Neuronal stem cell (in vitro differentiated cells): ENCODE data around the gene RING1.

Experiments
- DNase-seq: peaks from one replicate; pipeline ENCODE4 v3.0.0-alpha.2; 2013; ENCODE audit warnings: low spot score
- H2AFZ ChIP-seq: one replicate; pipeline ENCODE4 v1.6.1; 2013; ENCODE audit warnings: mild to moderate bottlenecking, low read length, inconsistent platforms
- H2AK5ac ChIP-seq: 2 replicates; pipeline ENCODE4 v1.6.1; 2013; ENCODE audit warnings: low read depth, mild to moderate bottlenecking, inconsistent platforms, low read length, moderate library complexity, mixed read lengths
- H2BK120ac ChIP-seq: 2 replicates; pipeline ENCODE4 v1.6.1; 2013; ENCODE audit warnings: low read depth, mild to moderate bottlenecking, inconsistent platforms, low read length, moderate library complexity, mixed read lengths
- H2BK12ac ChIP-seq: one replicate; pipeline ENCODE4 v1.6.1; 2013; ENCODE audit warnings: low read length, inconsistent platforms
- H2BK15ac ChIP-seq: 2 replicates; pipeline ENCODE4 v1.6.1; 2013; ENCODE audit warnings: mild to moderate bottlenecking, low read length, inconsistent platforms, mixed read lengths
- H2BK5ac ChIP-seq: one replicate; pipeline ENCODE4 v1.6.1; 2013; ENCODE audit warnings: inconsistent platforms, mild to moderate bottlenecking, low read length, moderate library complexity
- H3K14ac ChIP-seq: one replicate; pipeline ENCODE4 v1.6.1; 2013; ENCODE audit warnings: low read length, inconsistent platforms
- H3K18ac ChIP-seq: 2 replicates; pipeline ENCODE4 v1.6.1; 2013; ENCODE audit warnings: low read length, inconsistent platforms
- H3K23ac ChIP-seq: 2 replicates; pipeline ENCODE4 v1.6.1; 2013; ENCODE audit warnings: low read depth, mild to moderate bottlenecking, mixed read lengths, low read length, inconsistent platforms; ENCODE audit not compliant: poor library complexity
- H3K27ac ChIP-seq: replicated peaks from 3 replicates; pipeline ENCODE4 v1.5.1; 2013; ENCODE audit warnings: low read length, inconsistent platforms
- H3K27me3 ChIP-seq, 3 experiments: 2 replicates each; pipeline ENCODE4 v1.6.1; 2013; ENCODE audit warnings: low read length in 3 of 3, mild to moderate bottlenecking in 2 of 3, inconsistent platforms in 1 of 3, low read depth in 1 of 3, mixed read lengths in 1 of 3, moderate library complexity in 1 of 3; ENCODE audit not compliant: control insufficient read depth in 3 of 3, insufficient read depth in 3 of 3
- H3K36me3 ChIP-seq, 2 donors: replicated peaks in 1 of 2; 2 replicates each; pipeline ENCODE4 v1.6.1; 2013; ENCODE audit warnings: low read length in 2 of 2; ENCODE audit not compliant: control insufficient read depth in 2 of 2, insufficient read depth in 2 of 2
- H3K4ac ChIP-seq: 2 replicates; pipeline ENCODE4 v1.6.1; 2013; ENCODE audit warnings: inconsistent platforms, mild to moderate bottlenecking, low read length, moderate library complexity
- H3K4me1 ChIP-seq, 2 donors: 1 replicate in 1 of 2; 2 replicates in 1 of 2; pipeline ENCODE4 v1.6.1; 2013; ENCODE audit warnings: low read length in 2 of 2, low read depth in 1 of 2; ENCODE audit not compliant: control insufficient read depth in 2 of 2, insufficient read depth in 1 of 2
- H3K4me2 ChIP-seq: one replicate; pipeline ENCODE4 v1.6.1; 2013; ENCODE audit warnings: mild to moderate bottlenecking, low read length, inconsistent platforms; ENCODE audit not compliant: insufficient read depth, poor library complexity, severe bottlenecking
- H3K4me3 ChIP-seq, 2 donors: 2 replicates each; pipeline ENCODE4 v1.5.1; 2013; ENCODE audit warnings: low read length in 2 of 2, mild to moderate bottlenecking in 2 of 2, inconsistent platforms in 1 of 2, moderate library complexity in 1 of 2
- H3K79me1 ChIP-seq: one replicate; pipeline ENCODE4 v1.6.1; 2013; ENCODE audit warnings: low read depth, mild to moderate bottlenecking, inconsistent platforms, low read length, moderate library complexity
- H3K9ac ChIP-seq: one replicate; pipeline ENCODE4 v1.6.1; 2013; ENCODE audit warnings: mild to moderate bottlenecking, low read depth, low read length, inconsistent platforms; ENCODE audit not compliant: poor library complexity
- H3K9me3 ChIP-seq, 2 donors: replicated peaks in 1 of 2; 2 replicates each; pipeline versions ENCODE3 to v1.6.1; 2013; ENCODE audit warnings: low read length in 2 of 2, mild to moderate bottlenecking in 2 of 2, inconsistent platforms in 1 of 2, low read depth in 1 of 2, mixed read lengths in 1 of 2, moderate library complexity in 1 of 2; ENCODE audit not compliant: control insufficient read depth in 2 of 2, insufficient read depth in 1 of 2
- H4K8ac ChIP-seq: one replicate; pipeline ENCODE4 v1.6.1; 2013; ENCODE audit warnings: low read depth, mild to moderate bottlenecking, inconsistent platforms, low read length, moderate library complexity
- H4K91ac ChIP-seq: one replicate; pipeline ENCODE4 v1.6.1; 2013; ENCODE audit warnings: low read length, low read depth, mild to moderate bottlenecking, inconsistent platforms; ENCODE audit not compliant: poor library complexity
- WGBS, 2 donors: extraction: QIAGEN DNeasy Blood & Tissue Kit; methylation state at CpG; one replicate each; pipeline ENCODE4 v1.1.7; 2013; ENCODE audit warnings: missing lambda C conversion rate in 2 of 2, mixed read lengths in 1 of 2; ENCODE audit not compliant: insufficient read length in 2 of 2, insufficient replicate concordance in 1 of 2; ENCODE audit errors: extremely low coverage in 2 of 2; 5-methylcytosine and 5-hydroxymethylcytosine counted together

Gene RING1

DNA sequence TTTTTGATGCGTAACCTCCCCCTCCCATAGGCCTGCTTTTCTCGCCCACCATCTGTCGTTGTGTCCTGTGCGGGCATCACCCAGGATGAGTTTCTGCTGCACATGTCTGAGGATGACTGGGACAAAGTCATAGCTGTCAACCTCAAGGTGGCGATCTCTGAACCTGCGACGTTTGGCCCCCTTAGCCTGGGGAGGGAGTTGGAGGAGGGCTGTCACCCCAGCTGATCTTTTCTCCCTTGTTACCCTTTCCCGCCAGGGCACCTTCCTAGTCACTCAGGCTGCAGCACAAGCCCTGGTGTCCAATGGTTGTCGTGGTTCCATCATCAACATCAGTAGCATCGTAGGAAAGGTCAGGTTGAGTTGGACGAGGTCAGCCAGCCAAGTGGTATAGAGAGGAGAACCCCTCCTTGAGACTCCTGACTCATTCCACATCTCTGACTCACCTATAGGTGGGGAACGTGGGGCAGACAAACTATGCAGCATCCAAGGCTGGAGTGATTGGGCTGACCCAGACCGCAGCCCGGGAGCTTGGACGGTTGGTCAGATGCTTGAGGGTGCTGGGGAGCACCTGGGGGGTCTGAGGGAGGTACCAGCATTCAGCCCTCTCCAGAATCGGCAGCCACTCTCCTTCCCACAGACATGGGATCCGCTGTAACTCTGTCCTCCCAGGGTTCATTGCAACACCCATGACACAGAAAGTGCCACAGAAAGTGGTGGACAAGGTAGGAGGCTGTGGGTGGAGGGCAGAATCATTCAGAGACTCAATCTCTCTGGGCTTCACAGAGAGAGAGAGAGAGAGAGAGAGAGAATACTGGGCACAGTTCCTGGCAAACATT is 2.9 kb upstream of the RING1 start:
- Histone ChIP-seq H3K9me3 (no peaks in the 10 kb centered on the region), H3K4ac (peak overlapping the region; percentile 4), H2BK120ac (peak overlapping the region; percentile 56), H3K27me3 (no peaks in the 10 kb centered on the region), H3K4me3 (peak overlapping the region; percentile 73 to 92), H4K91ac (no peak overlapping the region), H3K4me1 (peaks cover 31 to 51% of the 10 kb centered on the region in 2 donors), H3K9ac (peak overlapping the region; percentile 91), H4K8ac (no peak overlapping the region), H2BK12ac (peak overlapping the region; percentile 12), H3K4me2 (peak overlapping the region; percentile 87), H2AK5ac (peak overlapping the region; percentile 72), H3K18ac (peak overlapping the region; percentile 76), H3K14ac (no peak overlapping the region), H3K27ac (peak overlapping the region; percentile 69), H3K79me1 (peaks cover 14% of the 10 kb centered on the region), H2BK15ac (peak overlapping the region; percentile 51), H3K36me3 (peaks cover 29 to 48% of the 10 kb centered on the region in 2 donors), H3K23ac (peak overlapping the region; percentile 4), H2BK5ac (peak overlapping the region; percentile 85), H2AFZ (no peak overlapping the region)
- DNase-seq = no peak
- no CpG with 5 or more reads among the region's 17 CpGs for WGBS, 2 donors

GRCh38 chr6:33206027-33206863 is 2.1 kb upstream of the RING1 start:
- peaks cover 29 to 54% of the 10 kb centered on the region in 2 donors for H3K36me3 ChIP-seq
- H3K4me3 ChIP-seq = peak overlapping the region; percentile 27 to 51
- peak overlapping the region; percentile 56 for H2BK5ac ChIP-seq
- H3K9ac ChIP-seq = no peak overlapping the region
- H2AK5ac ChIP-seq = peak overlapping the region; percentile 78
- DNase-seq = no peak
- no peak overlapping the region for H2AFZ ChIP-seq
- no peak overlapping the region for H3K4ac ChIP-seq
- peak overlapping the region; percentile 0 for H2BK120ac ChIP-seq
- peak overlapping the region; percentile 41 for H2BK15ac ChIP-seq
- H3K18ac ChIP-seq = peak overlapping the region; percentile 0
- H3K27ac ChIP-seq = peak overlapping the region; percentile 79
- no peak overlapping the region for H3K14ac ChIP-seq
- peaks cover 12% of the 10 kb centered on the region for H3K79me1 ChIP-seq
- H4K8ac ChIP-seq = no peak overlapping the region
- no peak overlapping the region for H4K91ac ChIP-seq
- H3K4me1 ChIP-seq = peaks cover 30 to 53% of the 10 kb centered on the region in 2 donors
- no peaks in the 10 kb centered on the region for H3K9me3 ChIP-seq
- no CpG with 5 or more reads among the region's 3 CpGs for WGBS, 2 donors
- no peak overlapping the region for H3K23ac ChIP-seq
- peak overlapping the region; percentile 35 for H3K4me2 ChIP-seq
- no peaks in the 10 kb centered on the region for H3K27me3 ChIP-seq
- H2BK12ac ChIP-seq = no peak overlapping the region

- H2BK5ac ChIP-seq = peak overlapping the region; percentile 95
- H3K4me1 ChIP-seq = peaks cover 25 to 46% of the 10 kb centered on the region in 2 donors
- peak overlapping the region; percentile 84 for H3K4me2 ChIP-seq
- no peaks in the 10 kb centered on the region for H3K27me3 ChIP-seq
- peak overlapping the region; percentile 94 for H3K9ac ChIP-seq
- H2BK15ac ChIP-seq = peak overlapping the region; percentile 93
- H2BK120ac ChIP-seq = peak overlapping the region; percentile 93
- H2BK12ac ChIP-seq = no peak overlapping the region
- H2AFZ ChIP-seq = no peak overlapping the region
- H3K27ac ChIP-seq = peak overlapping the region; percentile 79
- H3K79me1 ChIP-seq = peaks cover 7% of the 10 kb centered on the region
- no peak overlapping the region for H3K23ac ChIP-seq
- no CpG with 5 or more reads among the region's 20 CpGs for WGBS, 2 donors
- H3K4ac ChIP-seq = no peak overlapping the region
- no peak overlapping the region for H4K91ac ChIP-seq
- H3K36me3 ChIP-seq = peaks cover 30 to 54% of the 10 kb centered on the region in 2 donors
- H4K8ac ChIP-seq = peak overlapping the region; percentile 52
- peak overlapping the region; percentile 99 for H3K18ac ChIP-seq
- H2AK5ac ChIP-seq = peak overlapping the region; percentile 94
- peak overlapping the region; percentile 80 to 98 for H3K4me3 ChIP-seq
- H3K14ac ChIP-seq = peak overlapping the region; percentile 86
- peak; percentile 94 for DNase-seq
- no peaks in the 10 kb centered on the region for H3K9me3 ChIP-seq
Measured at GRCh38 chr6:33206864-33207551, 1.3 kb upstream of the RING1 start.
